Activated naive CD4-positive, alpha-beta T cell (primary cell): ENCODE measurements around the gene GUK1.
A peak's percentile ranks its signal among the peaks of the same experiment; 100 is the strongest.
"Not testable (repeated sequence)": the region's sequence is repeated elsewhere in the genome, so short reads cannot be mapped to it uniquely, and the experiment has no call there.

Source experiments
- DNase-seq, 4 experiments: peaks; one replicate each; lab custom pipeline; 2025; lab: John Stamatoyannopoulos, UW

Gene GUK1

DNA sequence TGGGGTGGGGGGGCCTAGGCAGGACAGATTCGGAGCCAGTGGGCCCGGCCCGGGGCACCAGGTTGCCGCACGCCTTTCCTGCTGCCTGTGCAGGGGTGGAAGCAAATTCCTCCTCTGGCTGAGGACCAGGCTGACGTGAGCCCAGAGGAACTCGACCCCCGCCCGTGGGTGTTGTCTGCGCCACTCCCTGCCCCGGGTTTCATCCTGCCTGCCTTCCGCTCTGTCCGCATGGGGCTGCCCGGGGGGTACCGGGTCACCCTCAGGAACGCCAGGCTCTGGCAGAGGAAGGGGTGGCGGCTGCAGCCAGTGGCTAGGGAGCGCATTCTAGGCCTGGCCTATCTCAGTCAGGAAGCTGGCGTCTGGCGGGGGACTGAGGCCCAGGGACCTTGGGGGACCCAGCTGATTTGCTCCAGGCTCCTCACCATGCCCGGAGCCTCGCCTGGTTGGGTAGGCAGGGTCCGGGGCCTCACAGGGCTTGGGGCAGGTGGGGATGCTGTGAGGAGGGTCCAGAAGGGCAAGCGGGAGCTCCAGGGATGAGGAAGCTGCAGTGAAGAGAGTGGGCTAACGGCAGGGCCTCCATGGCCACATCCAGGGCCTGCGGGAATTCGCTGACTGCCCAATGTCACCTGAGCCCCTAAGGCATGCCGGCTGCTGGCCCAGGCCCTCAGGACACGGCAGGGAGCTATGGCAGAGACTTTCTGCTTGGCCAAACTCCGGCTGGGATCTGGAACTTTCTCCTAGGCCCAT is 23.1 kb downstream of the GUK1 start:
- DNase-seq, result no peak

DNA sequence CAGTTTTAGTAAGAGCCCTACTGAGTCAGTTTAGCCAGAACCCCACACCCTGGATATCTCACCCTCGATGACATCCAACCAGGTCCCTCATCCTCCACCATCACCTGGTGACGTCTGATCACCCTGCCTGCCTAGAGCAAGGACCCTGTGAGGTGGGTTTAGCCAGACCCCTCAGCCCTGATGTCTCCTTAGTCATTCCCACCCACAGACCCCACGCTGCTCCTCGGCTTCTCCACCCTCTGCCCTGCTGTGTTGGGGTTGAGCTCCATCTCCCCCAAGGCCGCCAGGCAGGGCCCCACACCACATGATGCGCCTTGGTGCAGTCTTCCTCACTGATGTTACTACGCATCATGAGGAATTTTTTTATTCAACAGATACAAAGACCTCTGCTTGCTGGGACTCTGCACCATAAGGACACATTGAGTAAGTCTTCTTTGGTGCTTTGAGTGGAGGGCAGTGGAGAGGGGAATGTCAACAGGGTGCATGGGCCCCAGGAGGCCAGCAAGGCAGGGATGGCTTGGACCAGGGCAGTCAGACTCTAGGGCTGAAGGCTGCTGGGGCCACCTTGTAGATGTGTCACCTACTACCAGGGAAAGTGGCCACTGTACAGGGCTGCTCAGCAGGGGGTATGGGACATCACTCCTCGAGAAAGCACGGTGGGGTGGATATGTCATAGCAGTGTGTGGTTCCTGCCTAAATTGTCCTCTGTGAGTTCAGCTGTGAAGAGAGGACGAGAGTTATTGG is 23.9 kb downstream of the GUK1 start:
- DNase-seq, result no peak

DNA sequence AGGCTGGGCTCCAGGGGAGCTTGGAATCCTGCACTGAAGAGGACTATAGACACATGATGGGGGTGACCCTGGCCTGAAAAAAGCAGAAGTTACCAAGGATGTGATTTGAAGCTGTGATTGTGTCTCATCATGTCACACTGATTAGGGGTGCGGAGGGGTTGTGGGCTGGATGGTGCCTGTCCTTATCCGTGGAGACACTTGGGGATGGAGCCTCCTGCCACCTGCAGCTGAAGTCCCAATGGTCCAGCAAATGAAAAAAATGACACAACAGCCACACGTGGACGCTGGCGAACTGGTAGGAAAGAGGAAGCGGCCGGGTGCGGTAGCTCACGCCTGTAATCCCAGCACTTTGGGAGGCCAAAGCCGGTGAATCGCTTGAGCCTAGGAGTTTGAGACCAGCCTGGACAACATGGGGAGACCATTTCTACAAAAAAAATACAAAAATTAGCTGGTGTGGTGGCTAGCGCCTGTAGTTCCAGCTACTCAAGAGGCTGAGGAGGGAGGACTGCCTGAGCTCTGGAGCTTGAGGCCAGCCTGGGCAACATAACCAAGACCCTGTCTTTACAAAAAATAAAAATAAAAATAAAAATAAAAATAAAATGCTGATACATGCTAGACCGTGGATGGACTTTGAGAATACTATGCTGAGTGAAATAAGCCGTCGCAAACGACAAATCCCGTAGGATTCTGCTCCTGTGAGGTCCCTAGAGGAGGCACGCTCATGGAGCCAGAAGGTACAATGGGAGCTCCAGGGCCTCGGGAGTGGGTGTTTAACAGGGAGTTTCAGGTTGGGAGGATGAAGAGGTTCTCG is 24.7 kb downstream of the GUK1 start:
- DNase-seq, result no peak

DNA sequence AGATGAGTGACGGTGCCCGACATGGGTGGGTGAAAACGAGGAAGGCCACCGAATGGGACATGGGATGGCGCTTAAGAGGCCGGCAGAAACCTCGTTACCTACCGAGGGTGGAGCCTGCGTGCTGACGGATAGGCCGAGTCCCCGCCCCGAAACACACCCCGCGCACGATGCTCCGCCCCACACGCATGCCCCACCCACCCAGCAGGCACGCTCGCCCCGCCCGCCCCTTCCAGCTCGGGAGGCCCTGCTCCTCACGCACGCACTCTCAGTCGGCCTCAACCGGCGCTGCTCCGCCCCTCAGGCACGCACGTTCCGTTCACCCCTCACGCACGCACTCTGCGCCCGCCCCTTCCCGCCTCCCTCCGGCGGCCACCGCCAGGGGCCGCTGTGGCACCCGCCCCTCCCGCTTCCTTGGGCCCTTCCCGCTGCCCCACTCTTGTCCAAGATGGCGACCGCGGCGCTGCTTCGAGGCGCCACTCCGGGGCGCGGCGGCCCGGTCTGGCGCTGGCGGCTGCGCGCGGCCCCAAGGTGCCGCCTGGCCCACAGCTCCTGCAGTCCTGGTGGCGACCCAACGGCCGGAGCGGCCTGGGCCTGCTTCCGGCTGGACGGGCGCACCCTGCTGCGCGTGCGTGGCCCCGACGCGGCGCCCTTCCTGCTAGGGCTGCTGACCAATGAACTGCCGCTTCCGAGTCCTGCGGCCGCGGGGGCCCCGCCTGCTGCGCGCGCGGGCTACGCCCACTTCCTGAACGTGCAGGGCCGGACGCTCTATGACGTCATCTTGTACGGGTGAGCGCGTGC is 25.5 kb downstream of the GUK1 start, which contains the start of gene IBA57:
IBA57 (plus strand) TSS at position 433 of the 798 bp plus-strand sequence; CDS start at position 446, 13 bp downstream.
- DNase-seq, result peak; percentile 97 to 99 (median 99)

DNA sequence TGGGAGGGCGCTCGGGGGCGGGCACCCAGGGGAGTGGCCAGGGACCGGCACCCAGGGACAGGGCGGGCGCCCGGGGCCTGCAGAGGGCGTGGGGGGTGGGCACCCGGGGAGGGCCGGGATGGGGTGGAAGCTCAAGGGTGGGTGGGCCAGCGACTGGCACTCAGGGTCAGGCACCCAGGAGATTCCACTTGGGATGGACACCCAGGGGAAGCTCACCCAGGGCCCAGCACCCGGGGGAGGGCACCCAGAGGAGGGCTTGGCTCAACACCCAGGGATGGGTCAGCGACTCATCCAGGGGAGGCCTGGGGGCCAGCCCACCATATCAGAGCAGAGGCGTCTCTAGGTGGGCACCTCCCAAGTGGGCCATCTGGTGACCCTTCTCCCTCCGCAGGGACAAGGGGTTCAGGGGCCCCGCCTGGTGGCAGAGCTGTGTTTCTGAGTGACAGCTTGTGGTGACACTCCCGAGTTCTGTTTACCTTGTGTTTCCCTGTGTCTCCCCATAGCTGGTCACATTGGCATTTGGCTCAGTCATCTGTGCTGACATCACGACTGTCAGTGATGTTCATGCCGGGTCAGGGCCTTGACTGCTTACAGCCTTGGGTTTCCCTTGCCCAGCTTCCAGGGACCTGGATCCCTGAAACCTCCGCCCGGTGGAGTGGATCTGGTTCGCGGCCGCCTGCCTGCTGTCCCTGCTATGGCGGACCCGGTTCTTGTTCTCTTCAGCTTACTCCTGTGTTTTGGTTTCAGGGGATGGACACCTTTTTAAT is 26.3 kb downstream of the GUK1 start:
- peak in 2 of 4 experiments; percentile 35 to 55 for DNase-seq

DNA sequence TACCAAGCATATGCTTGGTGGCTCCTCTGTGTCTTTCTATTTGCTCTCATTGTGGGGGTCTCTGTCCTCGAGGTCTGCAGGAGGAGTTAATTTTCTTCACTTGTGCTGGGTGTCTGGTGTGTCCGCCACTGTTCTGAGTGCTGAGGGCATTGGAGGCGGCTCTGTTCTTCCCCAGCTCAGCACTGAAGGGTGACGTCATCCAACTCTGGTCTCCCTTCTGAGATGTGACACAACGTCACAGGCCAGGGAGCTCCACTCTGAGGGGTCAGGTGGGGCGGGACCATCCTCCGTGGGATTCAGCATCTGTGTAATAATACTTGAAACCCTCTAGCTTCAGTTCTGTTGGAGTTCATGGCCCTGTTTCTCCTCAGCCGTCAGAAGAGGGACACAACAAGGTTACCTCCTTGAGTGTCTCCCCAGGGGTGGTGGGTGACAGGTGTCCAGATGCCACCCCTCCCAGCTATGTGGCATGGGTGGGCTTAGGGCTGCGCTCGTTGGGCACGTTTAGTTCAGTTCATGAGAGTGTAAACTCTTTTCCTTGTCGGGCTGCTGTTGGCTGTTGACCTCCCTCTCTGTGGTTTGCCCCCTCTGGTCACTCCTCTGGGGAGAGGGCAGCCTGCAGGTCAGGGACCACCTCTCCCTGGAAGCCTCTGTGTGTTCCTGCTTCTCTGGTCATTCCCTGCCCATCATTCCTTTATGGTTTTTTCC is 28.6 kb downstream of the GUK1 start:
- no peak for DNase-seq

DNA sequence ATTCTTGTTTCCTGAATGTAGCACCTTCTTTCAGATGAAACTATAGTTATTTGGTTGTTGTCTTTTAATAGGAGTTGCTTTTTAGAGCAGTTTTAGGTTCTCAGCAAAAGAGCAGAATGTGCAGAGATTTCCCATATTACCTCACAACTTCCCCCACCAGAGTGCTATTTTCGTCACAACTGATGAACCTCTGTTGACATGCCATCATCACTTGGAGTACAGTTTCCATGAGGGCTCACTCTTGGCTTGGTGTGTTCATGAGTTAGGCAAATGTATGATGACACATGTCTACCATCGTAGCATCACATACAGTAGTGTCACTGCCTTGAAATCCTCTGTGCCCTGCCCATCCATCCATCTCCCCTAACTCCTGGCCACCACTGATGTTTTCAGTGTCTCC is 29.3 kb downstream of the GUK1 start:
- DNase-seq, result no peak

DNA sequence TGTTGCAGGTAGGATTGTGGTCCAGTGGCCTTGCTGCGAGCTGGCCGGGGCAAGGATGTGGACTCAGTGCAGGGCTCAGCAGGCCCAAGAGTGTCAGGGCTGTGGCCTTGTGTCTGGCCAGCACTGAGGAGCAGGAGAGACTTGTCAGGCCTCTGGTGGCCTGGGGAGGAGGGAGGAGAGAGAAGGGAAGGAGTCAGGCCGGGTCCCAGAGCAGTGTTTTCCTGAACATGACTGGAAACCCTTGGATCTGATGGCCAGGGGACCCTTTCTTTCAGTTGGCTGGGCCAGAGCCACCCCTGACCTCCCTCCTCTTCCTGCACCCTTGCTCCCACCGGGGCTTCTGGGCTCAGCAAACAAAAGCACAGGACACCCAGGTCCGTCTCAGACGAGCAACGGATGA is 30.6 kb downstream of the GUK1 start:
- DNase-seq, result no peak

DNA sequence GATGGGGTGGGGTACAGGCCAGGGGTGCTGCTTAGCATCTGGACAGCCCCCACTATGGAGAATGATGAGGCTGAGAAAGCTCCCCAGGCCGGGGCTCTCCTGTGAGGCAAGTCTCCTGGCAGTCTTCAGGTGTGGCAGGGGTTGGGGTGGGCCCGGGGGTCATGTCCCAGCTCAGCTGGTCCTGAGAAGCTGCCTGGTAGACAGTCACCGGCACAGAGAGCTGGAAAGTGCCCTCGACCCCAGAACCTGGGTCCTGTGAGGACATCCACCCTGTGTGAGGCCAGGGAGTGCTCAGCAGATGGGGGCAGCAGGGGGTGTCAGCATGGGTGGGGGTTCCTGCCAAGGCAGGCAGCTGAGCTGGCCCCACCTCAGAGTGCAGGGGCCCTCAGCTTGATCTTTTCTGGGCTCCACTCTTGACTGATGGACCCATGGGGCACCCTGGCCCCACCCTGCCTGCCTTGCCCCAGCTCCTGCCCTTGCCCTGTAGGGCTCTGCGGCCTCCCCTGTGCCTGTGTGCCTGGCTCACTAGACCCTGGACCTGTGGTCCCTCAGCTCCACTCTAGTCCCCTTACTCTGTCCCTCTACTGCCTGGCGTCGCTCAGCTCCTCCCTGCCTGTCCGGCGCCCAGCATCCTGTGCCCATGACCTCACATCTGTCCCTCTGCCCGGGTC is 31.3 kb downstream of the GUK1 start:
- DNase-seq, result no peak

DNA sequence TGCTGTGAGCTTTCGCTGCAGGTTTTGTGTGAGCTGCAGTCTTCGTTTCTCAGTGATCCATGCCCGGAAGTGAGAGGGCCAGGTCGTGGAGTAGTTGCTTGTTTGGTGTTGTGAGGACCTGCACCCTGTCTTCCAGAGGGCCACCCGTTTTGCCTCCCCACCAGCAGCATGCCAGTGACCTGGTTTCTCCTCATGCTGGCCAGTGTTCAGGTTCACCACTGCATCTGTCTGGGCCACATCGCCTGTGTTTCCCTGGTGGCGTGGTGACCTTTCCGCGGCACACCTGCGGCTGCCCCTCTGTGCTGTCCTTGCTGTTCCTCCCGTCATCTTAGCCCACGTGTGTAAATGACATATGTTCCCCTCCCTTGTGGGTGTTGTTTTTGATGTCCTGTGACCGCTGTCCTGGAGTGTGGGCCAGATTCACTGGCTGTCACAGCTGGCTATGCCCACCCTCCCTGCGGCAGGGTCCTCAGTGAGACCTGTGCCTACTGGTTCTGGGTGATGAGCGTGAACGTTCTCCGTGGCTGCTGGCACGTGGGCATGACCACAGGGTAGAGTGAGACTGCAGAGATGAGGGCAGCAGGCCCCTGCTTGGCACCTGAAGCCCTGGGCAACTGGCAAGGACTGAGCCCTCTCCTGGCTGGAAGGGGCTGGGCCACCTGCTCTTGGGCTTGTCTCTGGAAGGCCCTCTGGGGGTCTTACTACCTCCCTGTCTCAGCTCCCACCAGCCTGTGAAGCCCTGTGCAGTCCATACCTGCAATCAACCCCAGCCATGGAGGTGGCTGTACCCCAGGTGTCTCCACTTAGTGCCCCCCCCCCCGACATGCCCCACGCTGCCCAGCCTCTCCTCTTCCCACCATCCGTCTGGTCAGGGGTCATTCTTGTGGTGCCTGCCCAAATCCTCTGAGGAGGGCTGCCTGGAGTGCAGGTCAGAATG is 32.8 kb downstream of the GUK1 start:
- DNase-seq, result no peak

DNA sequence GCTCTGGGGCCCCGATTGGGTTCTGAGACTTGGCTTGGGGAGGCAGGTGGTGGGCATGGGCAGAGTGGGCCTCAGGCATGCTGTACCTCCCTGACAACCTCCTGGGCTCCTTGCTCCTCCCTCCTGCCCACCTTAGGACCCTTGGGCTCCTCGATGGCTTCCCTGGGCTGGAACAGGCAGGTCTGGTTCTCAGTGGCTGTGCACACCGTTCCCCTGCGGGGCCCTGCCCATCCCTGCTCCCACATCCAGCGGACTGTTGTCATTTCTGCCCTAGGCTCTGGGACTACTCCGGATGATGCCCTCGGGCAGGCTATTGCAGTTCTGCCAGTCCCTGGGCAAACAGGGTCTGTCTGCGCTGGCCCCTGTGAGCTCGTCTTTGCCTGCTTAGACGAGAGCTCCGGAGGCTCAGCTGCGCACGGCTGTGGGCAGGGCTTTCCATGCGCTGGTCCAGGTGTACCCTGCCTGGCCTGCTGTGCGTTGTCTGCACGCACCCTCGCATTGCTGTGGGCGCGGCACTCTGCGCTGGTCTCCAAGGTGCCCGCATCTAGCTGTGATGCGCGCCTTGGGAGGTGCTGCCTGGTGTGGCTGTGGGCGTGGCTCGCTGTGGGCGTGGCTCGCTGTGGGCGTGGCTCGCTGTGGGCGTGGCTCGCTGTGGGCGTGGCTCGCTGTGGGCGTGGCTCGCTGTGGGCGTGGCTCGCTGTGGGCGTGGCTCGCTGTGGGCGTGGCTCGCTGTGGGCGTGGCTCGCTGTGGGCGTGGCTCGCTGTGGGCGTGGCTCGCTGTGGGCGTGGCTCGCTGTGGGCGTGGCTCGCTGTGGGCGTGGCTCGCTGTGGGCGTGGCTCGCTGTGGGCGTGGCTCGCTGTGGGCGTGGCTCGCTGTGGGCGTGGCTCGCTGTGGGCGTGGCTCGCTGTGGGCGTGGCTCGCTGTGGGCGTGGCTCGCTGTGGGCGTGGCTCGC is 33.7 kb downstream of the GUK1 start:
- not testable (repeated sequence) for DNase-seq

DNA sequence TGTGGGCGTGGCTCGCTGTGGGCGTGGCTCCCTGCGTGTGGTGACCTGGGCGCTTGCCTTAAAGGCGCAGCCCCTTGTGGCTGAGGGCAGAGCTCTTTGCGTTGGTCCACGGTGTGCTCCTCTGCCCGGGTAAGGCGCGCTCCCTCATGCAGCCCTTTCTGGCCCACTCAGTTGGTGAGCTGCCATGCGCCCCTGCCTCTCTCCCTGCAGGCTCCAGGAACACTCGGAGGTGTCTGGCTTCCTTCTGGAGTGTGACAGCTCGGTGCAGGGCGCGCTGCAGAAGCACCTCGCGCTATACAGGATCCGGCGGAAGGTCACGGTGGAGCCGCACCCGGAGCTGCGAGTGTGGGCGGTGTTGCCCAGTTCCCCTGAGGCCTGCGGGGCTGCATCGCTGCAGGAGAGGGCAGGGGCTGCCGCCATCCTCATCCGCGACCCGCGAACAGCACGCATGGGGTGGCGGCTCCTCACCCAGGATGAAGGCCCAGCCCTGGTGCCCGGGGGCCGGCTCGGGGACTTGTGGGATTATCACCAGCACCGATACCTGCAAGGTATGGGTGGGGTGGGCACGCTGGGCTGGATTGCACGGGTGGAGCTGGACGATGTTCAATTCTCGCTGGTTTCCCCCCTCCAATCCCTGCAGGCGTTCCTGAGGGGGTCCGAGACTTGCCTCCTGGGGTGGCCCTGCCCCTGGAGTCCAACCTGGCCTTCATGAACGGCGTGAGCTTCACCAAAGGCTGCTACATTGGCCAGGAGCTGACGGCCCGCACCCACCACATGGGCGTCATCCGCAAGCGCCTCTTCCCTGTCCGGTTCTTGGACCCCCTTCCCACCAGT is 34.6 kb downstream of the GUK1 start:
- no peak for DNase-seq

DNA sequence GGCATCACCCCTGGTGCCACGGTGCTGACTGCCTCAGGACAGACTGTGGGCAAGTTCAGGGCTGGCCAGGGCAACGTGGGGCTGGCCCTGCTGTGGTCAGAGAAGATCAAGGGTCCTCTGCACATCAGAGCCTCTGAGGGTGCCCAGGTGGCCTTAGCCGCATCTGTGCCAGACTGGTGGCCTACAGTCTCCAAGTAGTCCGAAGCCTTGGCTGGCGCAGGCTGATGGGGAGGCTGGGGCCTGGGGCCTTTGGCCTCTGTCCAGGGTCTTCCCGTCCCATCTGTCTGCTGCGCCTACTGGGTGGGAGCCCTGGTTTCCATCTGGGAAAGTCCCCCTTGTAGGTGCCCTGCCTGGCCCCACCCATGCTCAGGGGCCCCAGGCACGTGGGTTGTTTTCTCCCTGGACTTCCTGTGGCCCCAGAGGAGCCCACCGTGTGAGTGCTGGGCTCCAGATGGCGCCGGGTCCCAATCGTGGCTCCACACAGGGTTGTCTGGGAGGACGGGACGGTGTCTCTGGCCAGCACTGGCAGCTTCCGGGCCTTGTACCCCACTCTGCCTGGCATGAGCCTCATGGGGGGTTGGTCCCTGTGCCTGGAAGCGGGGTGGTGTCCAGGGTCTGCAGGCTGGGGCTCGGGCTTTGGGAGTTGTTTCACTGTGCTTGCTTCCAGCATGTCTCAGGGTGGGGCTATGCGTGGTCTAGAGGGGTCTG is 35.4 kb downstream of the GUK1 start:
- DNase-seq, result no peak

DNA sequence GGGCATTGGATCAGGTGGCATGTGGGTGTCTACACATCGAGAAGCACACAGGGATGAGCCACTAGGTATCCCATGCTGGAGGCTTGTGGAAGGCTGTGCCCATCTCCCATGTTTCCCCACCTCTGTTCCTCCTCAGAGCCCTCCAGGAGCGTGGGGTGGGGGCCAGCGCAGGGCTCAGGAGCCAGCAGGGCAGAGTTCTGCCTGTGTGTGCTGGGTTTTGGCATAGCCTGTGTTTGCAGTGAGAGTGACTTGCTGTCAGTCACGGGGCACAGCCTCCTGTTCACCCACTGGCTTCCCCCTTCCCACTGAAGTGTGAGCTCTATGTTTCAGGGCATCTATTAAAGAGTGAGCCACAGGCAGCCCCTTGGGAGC is 35.9 kb downstream of the GUK1 start:
- no peak for DNase-seq

DNA sequence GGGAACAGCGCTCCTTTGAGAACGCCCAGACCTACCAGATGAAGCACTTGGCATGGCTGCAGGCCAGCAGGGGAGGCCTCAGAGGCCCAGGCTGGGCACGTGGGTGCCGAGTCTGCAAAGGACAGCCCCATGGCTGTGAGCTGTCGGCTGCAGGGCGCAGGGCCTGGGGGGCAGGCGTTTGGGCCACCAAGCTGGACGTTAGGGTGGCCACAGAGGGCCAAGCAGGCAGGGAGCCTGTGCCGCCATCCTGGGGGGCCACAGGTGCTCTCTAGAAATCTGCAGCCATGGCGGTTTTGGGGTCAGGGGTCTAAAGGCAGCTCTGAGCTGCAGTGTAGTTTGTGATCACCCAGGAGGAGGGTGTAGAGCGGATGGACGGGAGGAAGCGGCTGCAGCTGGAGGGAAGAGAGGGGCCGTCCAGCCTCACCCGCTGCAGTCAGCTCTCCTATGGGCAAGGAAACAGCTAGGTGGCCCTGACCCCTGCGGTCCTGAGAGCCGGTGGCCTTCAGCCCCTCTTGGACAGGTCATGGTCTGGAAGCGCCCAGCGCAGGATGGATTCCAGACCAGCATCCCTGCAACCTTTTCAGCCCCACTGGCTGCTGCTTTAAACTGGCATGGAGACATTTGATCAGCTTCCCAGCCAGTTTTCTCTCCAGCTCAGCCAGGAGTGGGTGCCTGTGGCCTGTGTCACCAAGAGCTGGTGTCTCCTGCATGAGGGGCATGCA is 36.5 kb downstream of the GUK1 start:
- no peak for DNase-seq

DNA sequence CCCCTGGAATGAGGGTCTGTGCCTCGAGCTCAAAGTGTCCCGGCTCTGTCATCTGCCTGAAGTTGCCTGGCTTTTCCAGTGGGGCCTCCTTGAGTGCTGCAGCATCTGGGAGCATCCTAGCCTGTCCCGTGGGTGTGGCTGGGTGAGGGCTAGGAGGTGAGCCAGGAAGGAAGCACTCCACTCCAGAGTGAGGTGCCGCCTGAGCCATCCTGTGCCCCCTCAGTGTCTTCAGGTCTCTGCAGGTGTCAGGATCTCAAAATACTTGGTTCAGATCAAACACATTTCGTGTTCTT is 37.0 kb downstream of the GUK1 start:
- DNase-seq, result no peak
